Trophoblast cell (in vitro differentiated cells and primary cell): ENCODE measurements around the gene MYBBP1A.
"Not testable (repeated sequence)": the region's sequence is repeated elsewhere in the genome, so short reads cannot be mapped to it uniquely, and the experiment has no call there.

ENCODE experiments used
- DNase-seq, 2 donors: peaks; one replicate each; pipeline ENCODE4 v3.0.0-alpha.2; 2016
- H2AFZ ChIP-seq: 2 replicates; pipeline ENCODE4 v1.6.1; 2013; ENCODE audit warnings: low read length, moderate library complexity, mild to moderate bottlenecking; ENCODE audit not compliant: insufficient read depth, poor library complexity
- H2AK5ac ChIP-seq: 2 replicates; pipeline ENCODE4 v1.6.1; 2013; ENCODE audit warnings: mild to moderate bottlenecking, low read length
- H2BK120ac ChIP-seq: 2 replicates; pipeline ENCODE4 v1.6.1; 2013; ENCODE audit warnings: low read length, mild to moderate bottlenecking, moderate library complexity; ENCODE audit not compliant: insufficient read depth, poor library complexity
- H2BK12ac ChIP-seq: 2 replicates; pipeline ENCODE4 v1.6.1; 2013; ENCODE audit warnings: mild to moderate bottlenecking, low read length, moderate library complexity
- H2BK5ac ChIP-seq: 2 replicates; pipeline ENCODE4 v1.6.1; 2013; ENCODE audit warnings: low read length, low read depth, moderate library complexity, mild to moderate bottlenecking; ENCODE audit not compliant: poor library complexity
- H3K14ac ChIP-seq: 2 replicates; pipeline ENCODE4 v1.6.1; 2013; ENCODE audit warnings: mild to moderate bottlenecking, low read length
- H3K18ac ChIP-seq: 2 replicates; pipeline ENCODE4 v1.6.1; 2013; ENCODE audit warnings: mild to moderate bottlenecking, low read length
- H3K23ac ChIP-seq: 2 replicates; pipeline ENCODE4 v1.6.1; 2013; ENCODE audit warnings: low read length
- H3K27ac ChIP-seq: 2 replicates; pipeline ENCODE4 v1.5.1; 2013; ENCODE audit warnings: low read depth, mild to moderate bottlenecking, inconsistent platforms, low read length, moderate library complexity
- H3K27me3 ChIP-seq: 2 replicates; pipeline ENCODE4 v1.6.1; 2013; ENCODE audit warnings: inconsistent platforms, mild to moderate bottlenecking, low read length, moderate library complexity; ENCODE audit not compliant: insufficient read depth
- H3K36me3 ChIP-seq, 2 experiments: 1 replicate in 1 of 2; 2 replicates in 1 of 2; pipeline ENCODE4 v1.6.1; 2013; ENCODE audit warnings: low read length in 2 of 2, mild to moderate bottlenecking in 2 of 2, moderate library complexity in 1 of 2; ENCODE audit not compliant: insufficient read depth in 2 of 2, control insufficient read depth in 1 of 2
- H3K4ac ChIP-seq: 2 replicates; pipeline ENCODE4 v1.6.1; 2013; ENCODE audit warnings: low read depth, mild to moderate bottlenecking, low read length, moderate library complexity
- H3K4me1 ChIP-seq, 2 experiments: 1 replicate in 1 of 2; 2 replicates in 1 of 2; pipeline ENCODE4 v1.6.1; 2013; ENCODE audit warnings: low read length in 2 of 2, mild to moderate bottlenecking in 2 of 2, moderate library complexity in 1 of 2; ENCODE audit not compliant: insufficient read depth in 2 of 2, control insufficient read depth in 1 of 2
- H3K4me2 ChIP-seq: 2 replicates; pipeline ENCODE4 v1.6.1; 2013; ENCODE audit warnings: inconsistent platforms, mild to moderate bottlenecking, low read length, moderate library complexity
- H3K4me3 ChIP-seq: 2 replicates; pipeline ENCODE4 v1.5.1; 2013; ENCODE audit warnings: mild to moderate bottlenecking, low read depth, low read length, inconsistent platforms
- H3K79me1 ChIP-seq: one replicate; pipeline ENCODE4 v1.6.1; 2013; ENCODE audit warnings: low read length
- H3K79me2 ChIP-seq: 2 replicates; pipeline ENCODE4 v1.6.1; 2013; ENCODE audit warnings: low read length, mild to moderate bottlenecking; ENCODE audit not compliant: control insufficient read depth, insufficient read depth, poor library complexity
- H3K9ac ChIP-seq: 2 replicates; pipeline ENCODE4 v1.6.1; 2013; ENCODE audit warnings: mild to moderate bottlenecking, low read length
- H3K9me3 ChIP-seq: 2 replicates; pipeline ENCODE4 v1.6.1; 2013; ENCODE audit warnings: low read depth, mild to moderate bottlenecking, control low read depth, inconsistent platforms, low read length; ENCODE audit not compliant: insufficient read depth
- H4K12ac ChIP-seq: 2 replicates; pipeline ENCODE4 v1.6.1; 2013; ENCODE audit warnings: low read depth, mild to moderate bottlenecking, low read length, moderate library complexity
- H4K8ac ChIP-seq: 2 replicates; pipeline ENCODE4 v1.6.1; 2013; ENCODE audit warnings: low read depth, mild to moderate bottlenecking, low read length, moderate library complexity
- H4K91ac ChIP-seq: one replicate; pipeline ENCODE4 v1.6.1; 2013; ENCODE audit warnings: low read depth, mild to moderate bottlenecking, low read length, moderate library complexity
- WGBS: extraction: QIAGEN DNeasy Blood & Tissue Kit; methylation state at CpG from one replicate; pipeline ENCODE4 v1.1.7; 2013; ENCODE audit warnings: missing lambda C conversion rate; ENCODE audit not compliant: insufficient read length, insufficient coverage; ENCODE audit errors: extremely low coverage; 5-methylcytosine and 5-hydroxymethylcytosine counted together

MYBBP1A gene

DNA sequence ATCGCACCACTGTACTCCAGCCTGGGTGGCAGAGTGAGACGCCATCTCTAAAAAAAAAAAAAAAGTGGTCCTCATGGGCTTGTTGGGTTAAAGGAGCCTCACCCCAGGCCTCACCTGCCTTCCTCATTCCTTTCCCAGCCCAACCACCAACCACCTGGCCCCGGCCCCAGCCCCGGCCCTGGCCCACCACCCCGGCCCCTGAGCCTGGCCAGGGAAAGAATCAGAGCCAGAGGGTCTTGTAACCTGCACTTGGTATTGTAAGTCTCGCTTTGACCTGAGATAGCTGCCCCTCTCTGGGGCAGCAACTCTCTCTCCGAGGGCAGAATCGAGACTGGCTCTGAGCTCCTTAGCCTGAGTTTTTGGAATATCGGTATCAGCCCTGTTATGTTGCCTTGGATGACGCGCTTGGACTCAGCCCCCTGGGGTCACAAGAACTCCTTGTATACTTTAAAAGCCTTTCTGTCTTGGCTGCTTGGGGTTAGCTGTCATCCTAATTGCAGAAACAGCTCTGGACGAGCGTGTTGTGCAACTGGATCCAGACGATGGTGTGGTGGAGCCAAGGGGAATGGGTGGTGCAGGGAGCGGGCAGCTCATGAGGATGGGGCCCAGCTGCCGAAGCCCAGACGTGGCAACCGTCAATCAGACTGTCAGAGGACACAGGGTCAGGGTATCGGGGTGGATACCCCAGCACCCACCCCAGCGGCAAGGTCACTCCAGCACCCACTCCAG, 43.8 kb upstream of the MYBBP1A start:
- peak overlapping the region; percentile 67 for H4K8ac ChIP-seq
- WGBS: no CpG with 5 or more reads among the region's 20 CpGs

DNA sequence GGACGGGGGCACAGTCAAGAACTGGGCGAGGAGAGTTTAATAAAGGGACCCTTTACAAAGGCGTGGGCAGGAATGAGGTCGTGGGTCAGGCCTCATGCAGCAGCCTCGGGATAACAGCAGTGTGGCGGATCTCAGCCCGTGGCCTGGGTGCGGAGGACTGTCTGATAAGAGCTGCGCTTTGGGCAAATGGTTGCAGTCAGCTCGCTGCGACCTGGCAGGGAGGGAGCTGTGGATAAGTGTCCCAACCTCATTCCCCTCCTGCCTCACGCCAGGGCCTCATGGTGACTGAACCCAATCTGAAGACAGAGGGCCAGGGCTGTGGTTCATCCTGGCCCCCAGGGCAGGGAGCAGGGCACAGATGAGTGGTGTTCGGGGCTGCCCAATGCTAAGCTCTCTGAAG, 42.8 kb upstream of the MYBBP1A start:
- H3K4me1 ChIP-seq: peaks cover 53 to 57% of the 10 kb centered on the region in 2 experiments
- H3K79me1 ChIP-seq: peaks cover 32% of the 10 kb centered on the region
- H3K4me3 ChIP-seq: no peak overlapping the region
- H2BK5ac ChIP-seq: peak overlapping the region; percentile 1
- H3K4ac ChIP-seq: no peak overlapping the region
- peak overlapping the region; percentile 9 for H2BK120ac ChIP-seq
- no peaks in the 10 kb centered on the region for H3K27me3 ChIP-seq
- H3K79me2 ChIP-seq: peaks cover 7% of the 10 kb centered on the region
- WGBS: no CpG with 5 or more reads among the region's 13 CpGs
- H4K12ac ChIP-seq: no peak overlapping the region
- H2BK12ac ChIP-seq: peak overlapping the region; percentile 20
- peak overlapping the region; percentile 5 for H4K8ac ChIP-seq
- no peak overlapping the region for H2AFZ ChIP-seq
- peak overlapping the region; percentile 93 for H3K27ac ChIP-seq
- H3K18ac ChIP-seq: peak overlapping the region; percentile 6
- H2AK5ac ChIP-seq: peak overlapping the region; percentile 11
- DNase-seq: no peak
- no peaks in the 10 kb centered on the region for H3K9me3 ChIP-seq
- no peak overlapping the region for H3K23ac ChIP-seq
- peak overlapping the region; percentile 53 for H4K91ac ChIP-seq
- H3K9ac ChIP-seq: no peak overlapping the region
- H3K36me3 ChIP-seq: peaks cover 45 to 46% of the 10 kb centered on the region in 2 experiments
- H3K4me2 ChIP-seq: no peak overlapping the region
- H3K14ac ChIP-seq: peak overlapping the region; percentile 12

More for the DNA sequence above, 43.8 kb upstream of the MYBBP1A start:
- Histone ChIP-seq H3K4ac (peak overlapping the region; percentile 72), H3K14ac (peak overlapping the region; percentile 81), H2BK5ac (peak overlapping the region; percentile 86), H2AFZ (peak overlapping the region; percentile 48), H3K9ac (no peak overlapping the region), H3K79me2 (peaks cover 6% of the 10 kb centered on the region), H3K4me2 (peak overlapping the region; percentile 28), H4K12ac (peak overlapping the region; percentile 15), H3K23ac (no peak overlapping the region), H3K79me1 (peaks cover 32% of the 10 kb centered on the region), H3K27me3 (no peaks in the 10 kb centered on the region), H2AK5ac (peak overlapping the region; percentile 81), H3K27ac (peak overlapping the region; percentile 93), H3K18ac (peak overlapping the region; percentile 79), H2BK120ac (peak overlapping the region; percentile 98), H2BK12ac (peak overlapping the region; percentile 66), H3K36me3 (peaks cover 43% of the 10 kb centered on the region in 2 experiments), H3K4me1 (peaks cover 48 to 51% of the 10 kb centered on the region in 2 experiments), H3K4me3 (no peak overlapping the region), H3K9me3 (no peaks in the 10 kb centered on the region), H4K91ac (peak overlapping the region; percentile 98)
- DNase-seq: peak in 1 of 2 donors; percentile 8

DNA sequence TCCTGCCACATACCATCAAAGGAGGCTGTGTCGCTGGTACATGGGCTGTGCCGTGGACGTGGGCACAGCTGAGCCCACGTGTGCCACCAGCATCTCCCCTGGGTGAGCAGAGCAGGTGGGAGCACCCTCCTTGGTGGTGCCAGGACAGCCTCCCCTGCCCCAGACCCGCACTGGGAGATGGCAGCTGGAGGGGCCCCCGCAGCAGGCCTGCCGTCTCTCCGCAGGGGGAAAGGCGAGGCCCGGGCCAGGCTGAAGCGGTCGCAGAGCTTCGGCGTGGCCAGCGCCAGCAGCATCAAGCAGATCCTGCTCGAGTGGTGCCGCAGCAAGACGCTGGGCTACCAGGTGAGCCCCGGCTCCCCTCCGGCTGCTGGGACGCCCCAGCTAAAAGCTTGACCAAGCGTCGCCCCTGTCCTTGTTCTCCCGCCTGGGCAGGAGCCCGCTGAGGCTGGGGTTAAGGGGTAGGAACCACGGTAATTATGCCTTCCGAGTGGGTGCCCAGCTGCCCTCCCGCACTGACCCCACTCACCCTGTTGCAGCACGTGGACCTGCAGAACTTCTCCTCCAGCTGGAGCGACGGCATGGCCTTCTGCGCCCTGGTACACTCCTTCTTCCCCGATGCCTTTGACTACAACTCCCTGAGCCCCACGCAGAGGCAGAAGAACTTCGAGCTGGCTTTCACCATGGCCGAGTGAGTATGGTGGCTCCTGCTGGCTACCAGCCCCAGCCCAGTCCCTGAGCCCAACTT, 41.6 kb upstream of the MYBBP1A start:
- peaks cover 12% of the 10 kb centered on the region for H3K79me2 ChIP-seq
- H3K14ac ChIP-seq: peak overlapping the region; percentile 0
- H2AK5ac ChIP-seq: peak overlapping the region; percentile 28
- H3K27ac ChIP-seq: peak overlapping the region; percentile 3
- WGBS: no CpG with 5 or more reads among the region's 36 CpGs
- no peak for DNase-seq
- H4K8ac ChIP-seq: peak overlapping the region; percentile 27
- no peaks in the 10 kb centered on the region for H3K9me3 ChIP-seq
- H3K4me1 ChIP-seq: peaks cover 60 to 61% of the 10 kb centered on the region in 2 experiments
- H4K91ac ChIP-seq: peak overlapping the region; percentile 1
- peak overlapping the region; percentile 48 for H2BK12ac ChIP-seq
- H2BK120ac ChIP-seq: no peak overlapping the region
- no peaks in the 10 kb centered on the region for H3K27me3 ChIP-seq
- no peak overlapping the region for H3K4me3 ChIP-seq
- H3K36me3 ChIP-seq: peaks cover 43 to 47% of the 10 kb centered on the region in 2 experiments
- H2BK5ac ChIP-seq: peak overlapping the region; percentile 5
- H3K4me2 ChIP-seq: no peak overlapping the region
- H2AFZ ChIP-seq: no peak overlapping the region
- H3K9ac ChIP-seq: no peak overlapping the region
- H3K4ac ChIP-seq: no peak overlapping the region
- peak overlapping the region; percentile 44 for H3K18ac ChIP-seq
- no peak overlapping the region for H3K23ac ChIP-seq
- H3K79me1 ChIP-seq: peaks cover 32% of the 10 kb centered on the region
- H4K12ac ChIP-seq: no peak overlapping the region

DNA sequence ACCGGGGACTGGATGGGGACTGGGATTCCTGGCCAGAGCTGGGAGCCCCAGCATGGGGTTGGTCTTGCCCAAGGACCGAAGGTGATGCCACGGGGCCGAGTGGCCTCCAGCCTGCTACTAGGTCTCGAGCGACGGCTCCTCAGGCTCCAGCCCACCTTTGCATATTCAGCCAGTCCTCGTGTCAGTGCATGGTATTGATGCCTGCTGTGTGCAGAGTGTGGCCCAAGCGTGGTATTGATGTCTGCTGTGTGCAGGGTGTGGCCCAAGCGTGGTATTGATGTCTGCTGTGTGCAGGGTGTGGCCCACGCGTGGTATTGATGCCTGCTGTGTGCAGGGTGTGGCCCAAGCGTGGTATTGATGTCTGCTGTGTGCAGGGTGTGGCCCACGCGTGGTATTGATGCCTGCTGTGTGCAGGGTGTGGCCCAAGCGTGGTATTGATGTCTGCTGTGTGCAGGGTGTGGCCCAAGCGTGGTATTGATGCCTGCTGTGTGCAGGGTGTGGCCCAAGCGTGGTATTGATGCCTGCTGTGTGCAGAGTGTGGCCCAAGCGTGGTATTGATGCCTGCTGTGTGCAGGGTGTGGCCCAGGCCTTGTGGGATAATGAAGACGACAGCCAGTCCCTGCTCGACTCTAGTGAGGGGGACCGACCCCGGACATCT, 40.6 kb upstream of the MYBBP1A start:
- peak overlapping the region; percentile 57 for H3K4ac ChIP-seq
- H3K23ac ChIP-seq, H4K12ac ChIP-seq, H2BK5ac ChIP-seq, H2BK12ac ChIP-seq, DNase-seq, H4K8ac ChIP-seq, H3K27ac ChIP-seq, H3K14ac ChIP-seq, H3K4me3 ChIP-seq, H3K9ac ChIP-seq, H3K9me3 ChIP-seq, H3K4me2 ChIP-seq, H3K27me3 ChIP-seq, H2AFZ ChIP-seq, H2BK120ac ChIP-seq: not testable (repeated sequence)
- H3K4me1 ChIP-seq: peaks cover 64 to 67% of the 10 kb centered on the region in 2 experiments
- H3K79me1 ChIP-seq: peaks cover 38% of the 10 kb centered on the region
- H4K91ac ChIP-seq: peak overlapping the region; percentile 76
- no CpG with 5 or more reads among the region's 23 CpGs for WGBS
- H2AK5ac ChIP-seq: peak overlapping the region; percentile 51
- H3K18ac ChIP-seq: peak overlapping the region; percentile 84
- peaks cover 47 to 52% of the 10 kb centered on the region in 2 experiments for H3K36me3 ChIP-seq
- peaks cover 20% of the 10 kb centered on the region for H3K79me2 ChIP-seq
